ENCODE results near the gene DYNLL1.
"Not testable (repeated sequence)": the region's sequence is repeated elsewhere in the genome, so short reads cannot be mapped to it uniquely, and the experiment has no call there.

Gene DYNLL1

DNA sequence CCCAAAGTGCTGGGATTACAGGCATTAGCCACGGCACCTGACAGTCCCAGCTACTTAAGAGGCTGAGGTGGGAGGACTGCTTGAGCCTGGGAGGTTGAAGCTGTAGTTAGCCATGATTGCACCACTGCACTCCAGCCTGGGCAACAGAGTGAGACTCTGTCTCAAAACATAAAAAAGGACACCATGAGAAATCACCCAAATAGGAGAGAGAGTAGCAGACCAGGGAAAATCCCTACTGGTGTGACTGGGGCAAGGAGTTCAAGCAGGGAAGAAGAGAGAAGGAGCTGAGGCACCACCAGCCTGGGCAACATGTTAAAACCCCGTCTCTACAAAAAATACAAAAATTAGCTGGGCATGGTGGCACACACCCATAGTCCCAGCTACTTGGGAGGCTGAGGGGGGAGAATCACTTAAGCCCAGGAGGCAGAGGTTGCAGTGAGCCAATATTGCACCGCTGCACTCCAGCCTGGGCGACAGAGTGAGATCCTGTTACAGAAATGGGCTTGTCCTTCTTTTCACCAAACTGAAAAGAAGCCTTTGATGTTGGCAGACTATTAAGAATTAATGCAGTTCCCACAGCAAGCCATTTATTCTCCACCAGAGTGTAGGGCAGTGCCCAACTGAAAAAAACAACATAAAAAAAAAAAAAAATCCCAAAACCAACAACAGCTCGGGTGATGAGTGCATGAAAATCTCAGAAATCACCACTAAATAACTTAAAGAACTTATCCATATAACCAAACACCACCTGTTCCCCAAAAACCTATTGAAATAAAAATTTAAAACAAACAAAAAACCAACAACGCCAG is 21.9 kb upstream of the DYNLL1 start:
- DNase-seq (ENCODE audit: low read depth in 4 of 4, low spot score in 1 of 4) = no peak

DNA sequence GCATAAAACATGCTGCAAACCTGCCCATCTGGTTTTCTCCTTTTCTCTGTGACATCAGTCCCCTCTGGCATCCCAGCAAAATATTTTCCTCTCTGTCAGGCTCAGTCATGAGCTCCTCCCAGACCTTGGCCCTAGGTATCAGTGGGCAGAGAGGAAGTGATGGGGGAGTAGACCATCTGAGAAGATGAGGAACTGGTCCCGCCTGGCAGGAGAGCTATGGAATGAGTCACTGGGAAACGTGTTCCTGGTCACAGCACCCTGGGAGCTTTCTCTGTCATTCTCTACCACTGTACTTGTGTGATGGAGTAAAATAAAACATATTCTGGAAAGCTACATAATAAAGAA is 21.3 kb upstream of the DYNLL1 start:
- DNase-seq (ENCODE audit: low read depth in 4 of 4, low spot score in 1 of 4) = no peak

GRCh38 chr12:120475643-120476042 is 20.3 kb upstream of the DYNLL1 start:
- no peak for DNase-seq (ENCODE audit: low read depth in 4 of 4, low spot score in 1 of 4)

DNA sequence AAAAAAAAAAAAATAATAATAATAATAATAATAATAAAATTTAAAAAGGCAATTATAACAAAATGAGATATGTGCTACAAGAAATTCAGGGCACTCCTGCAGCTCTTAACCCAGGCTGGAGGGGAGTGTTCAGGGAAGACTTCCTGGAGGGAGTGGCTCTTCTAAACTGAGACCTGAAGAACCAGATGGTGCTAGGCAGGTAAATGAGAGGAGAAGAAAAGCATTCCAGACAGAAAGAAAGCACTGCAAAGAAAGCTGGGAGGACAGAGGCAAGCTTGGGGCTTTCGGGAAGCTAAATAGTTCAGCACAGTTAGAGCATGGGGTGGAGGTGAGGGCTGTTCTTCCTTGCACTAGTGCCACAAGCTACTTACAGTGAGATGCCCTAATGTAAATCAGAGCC is 16.5 kb upstream of the DYNLL1 start:
- no peak for DNase-seq (ENCODE audit: low read depth in 4 of 4, low spot score in 1 of 4)

- DNase-seq (ENCODE audit: low read depth in 4 of 4, low spot score in 1 of 4) = no peak
These were observed 15.7 kb upstream of the DYNLL1 start for GRCh38 chr12:120480211-120480610.

GRCh38 chr12:120481022-120481767 is 14.7 kb upstream of the DYNLL1 start:
- no peak for DNase-seq (ENCODE audit: low read depth in 4 of 4, low spot score in 1 of 4)

DNA sequence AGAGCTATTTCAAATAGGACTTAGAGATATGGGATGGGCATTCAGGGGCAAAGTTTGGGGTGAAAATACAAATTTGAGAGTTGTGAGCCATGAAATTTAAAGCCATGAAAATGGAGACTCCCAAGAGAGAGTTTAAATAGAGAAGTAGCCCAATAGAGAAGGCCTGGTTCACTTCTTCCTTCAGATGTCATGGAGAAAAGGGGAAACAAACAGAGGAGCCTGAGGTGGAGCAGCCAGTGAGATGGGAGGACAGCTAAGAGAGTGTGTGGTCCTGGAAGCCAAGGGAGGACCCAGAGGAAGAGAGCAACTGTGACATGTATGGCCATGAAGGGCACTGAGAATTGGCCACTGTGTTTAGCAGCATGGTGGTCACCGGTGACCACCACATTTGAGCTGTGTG is 12.3 kb upstream of the DYNLL1 start:
- no peak for DNase-seq (ENCODE audit: low read depth in 4 of 4, low spot score in 1 of 4)

- DNase-seq (ENCODE audit: low read depth in 4 of 4, low spot score in 1 of 4) = no peak
These were observed 9.7 kb upstream of the DYNLL1 start for GRCh38 chr12:120485961-120486881.

DNA sequence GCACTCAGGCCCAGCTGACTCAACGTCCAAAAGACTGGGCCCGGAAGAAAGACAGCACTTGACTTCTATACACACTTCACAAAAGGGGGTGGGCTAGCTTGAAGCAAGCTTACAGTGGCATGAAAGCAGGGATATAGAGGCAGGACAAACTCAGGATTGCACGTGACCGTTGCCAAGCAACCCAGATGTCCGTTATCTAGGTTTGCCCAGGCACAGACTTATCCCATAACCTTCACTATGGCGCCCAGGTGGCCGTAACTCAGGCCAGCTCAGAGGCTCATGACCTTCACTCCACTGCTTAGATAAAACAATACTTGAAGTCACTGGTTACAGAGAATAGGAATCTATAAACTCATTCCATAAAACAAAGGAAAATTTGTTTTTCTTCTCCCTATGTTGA is 8.4 kb upstream of the DYNLL1 start:
- DNase-seq (ENCODE audit: low read depth in 4 of 4, low spot score in 1 of 4) = not testable (repeated sequence)

- DNase-seq (ENCODE audit: low read depth in 4 of 4, low spot score in 1 of 4) = no peak
These were observed 7.8 kb upstream of the DYNLL1 start for GRCh38 chr12:120488057-120488640.

DNA sequence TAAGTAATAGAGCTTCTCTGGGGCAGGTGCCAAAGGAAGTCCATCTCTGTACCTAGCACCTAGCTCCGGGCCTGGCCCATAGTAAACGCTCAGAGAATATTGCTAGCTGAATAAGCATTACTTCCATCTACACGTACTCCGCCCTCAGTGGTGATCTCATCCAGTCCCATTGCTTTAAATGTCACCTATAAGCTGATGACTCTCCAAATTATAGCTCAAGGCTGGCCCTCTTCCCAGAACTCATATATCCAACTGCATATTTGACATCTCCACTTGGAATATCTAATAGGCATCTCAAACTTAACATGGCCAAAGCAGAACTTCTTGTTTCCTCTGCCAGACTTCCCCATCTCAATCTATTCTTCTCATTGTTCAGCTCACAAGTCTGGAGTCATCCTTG is 6.9 kb upstream of the DYNLL1 start:
- DNase-seq (ENCODE audit: low read depth in 4 of 4, low spot score in 1 of 4) = no peak

DNA sequence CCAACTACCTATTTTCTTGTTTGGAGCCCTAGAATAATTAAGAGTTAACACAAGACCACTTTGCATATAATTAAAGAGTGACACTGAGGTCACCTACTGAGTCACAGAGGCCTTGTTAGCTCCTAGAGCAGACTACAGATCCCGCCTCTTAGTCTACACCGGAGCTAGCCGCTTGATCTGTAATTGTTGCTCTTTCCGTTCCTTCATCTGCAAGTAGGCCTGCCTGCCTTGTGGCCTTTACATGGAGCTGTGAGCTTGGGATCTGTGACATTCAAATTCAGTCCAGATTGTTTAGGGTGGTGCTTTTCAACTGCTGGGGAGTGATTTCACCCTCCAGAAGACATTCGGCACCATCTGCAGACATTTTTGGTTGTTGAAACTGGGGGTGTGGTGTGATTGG is 5.6 kb upstream of the DYNLL1 start:
- DNase-seq (ENCODE audit: low read depth in 4 of 4, low spot score in 1 of 4) = no peak

DNA sequence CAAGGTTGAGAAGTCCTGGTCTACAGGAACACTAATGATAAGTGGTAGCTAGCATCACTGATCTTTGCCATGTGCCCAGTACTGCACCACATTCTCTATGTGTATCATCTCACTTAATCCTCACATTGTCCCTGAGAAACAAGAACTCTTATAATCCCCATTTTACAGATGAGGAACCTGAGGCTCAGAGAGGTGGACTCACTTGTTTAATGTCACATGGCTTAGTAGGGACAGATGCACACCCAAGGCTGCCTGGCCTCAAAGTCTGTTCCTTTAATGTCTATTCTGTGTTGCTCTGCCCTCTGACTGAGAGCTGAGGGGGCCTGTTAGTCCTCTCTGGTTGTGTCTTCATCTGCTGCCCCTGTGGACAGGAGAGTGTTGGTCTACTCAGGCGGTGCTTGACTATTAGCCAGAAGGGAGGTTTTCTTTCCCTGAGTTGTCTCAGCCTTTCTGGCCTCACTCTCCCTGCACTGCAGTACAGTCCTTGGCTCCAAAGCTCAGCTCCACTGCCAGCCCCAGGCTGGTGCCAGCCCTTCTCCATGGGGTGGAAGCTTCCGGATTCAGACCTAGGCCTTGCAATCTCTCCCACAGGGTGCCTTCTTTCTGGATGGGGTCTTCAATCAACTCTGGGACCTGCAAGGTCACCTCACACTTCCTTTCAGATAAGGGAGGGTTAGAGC is 4.9 kb upstream of the DYNLL1 start:
- DNase-seq (ENCODE audit: low read depth in 4 of 4, low spot score in 1 of 4) = no peak

DNA sequence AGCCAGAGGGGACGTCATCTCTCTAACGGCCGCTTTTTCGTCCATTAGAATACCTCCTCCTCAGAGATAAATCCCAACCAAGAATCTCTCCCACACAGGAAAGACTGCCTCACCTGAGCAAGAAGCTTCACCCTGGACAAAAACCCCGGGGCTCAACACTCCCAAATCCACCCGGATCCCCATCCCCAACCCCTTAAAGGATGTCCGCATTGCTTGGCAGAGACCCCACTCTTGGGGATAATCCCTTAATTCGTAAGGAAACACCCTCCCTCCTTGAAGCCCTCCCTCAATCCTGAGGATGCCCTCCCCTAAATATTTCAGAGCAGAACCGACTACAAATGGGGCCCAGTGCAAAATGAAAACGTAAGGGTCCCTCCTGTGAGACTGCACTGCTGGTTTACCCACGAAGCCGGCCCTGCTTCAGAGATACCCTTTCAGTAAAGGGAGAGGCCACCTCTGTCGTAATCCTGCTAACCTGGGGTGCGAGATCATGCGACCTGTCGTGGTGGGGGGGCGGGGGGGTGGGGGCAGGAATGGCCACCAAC is 655 bp upstream of the DYNLL1 start:
- no peak for DNase-seq (ENCODE audit: low read depth in 4 of 4, low spot score in 1 of 4)

DNA sequence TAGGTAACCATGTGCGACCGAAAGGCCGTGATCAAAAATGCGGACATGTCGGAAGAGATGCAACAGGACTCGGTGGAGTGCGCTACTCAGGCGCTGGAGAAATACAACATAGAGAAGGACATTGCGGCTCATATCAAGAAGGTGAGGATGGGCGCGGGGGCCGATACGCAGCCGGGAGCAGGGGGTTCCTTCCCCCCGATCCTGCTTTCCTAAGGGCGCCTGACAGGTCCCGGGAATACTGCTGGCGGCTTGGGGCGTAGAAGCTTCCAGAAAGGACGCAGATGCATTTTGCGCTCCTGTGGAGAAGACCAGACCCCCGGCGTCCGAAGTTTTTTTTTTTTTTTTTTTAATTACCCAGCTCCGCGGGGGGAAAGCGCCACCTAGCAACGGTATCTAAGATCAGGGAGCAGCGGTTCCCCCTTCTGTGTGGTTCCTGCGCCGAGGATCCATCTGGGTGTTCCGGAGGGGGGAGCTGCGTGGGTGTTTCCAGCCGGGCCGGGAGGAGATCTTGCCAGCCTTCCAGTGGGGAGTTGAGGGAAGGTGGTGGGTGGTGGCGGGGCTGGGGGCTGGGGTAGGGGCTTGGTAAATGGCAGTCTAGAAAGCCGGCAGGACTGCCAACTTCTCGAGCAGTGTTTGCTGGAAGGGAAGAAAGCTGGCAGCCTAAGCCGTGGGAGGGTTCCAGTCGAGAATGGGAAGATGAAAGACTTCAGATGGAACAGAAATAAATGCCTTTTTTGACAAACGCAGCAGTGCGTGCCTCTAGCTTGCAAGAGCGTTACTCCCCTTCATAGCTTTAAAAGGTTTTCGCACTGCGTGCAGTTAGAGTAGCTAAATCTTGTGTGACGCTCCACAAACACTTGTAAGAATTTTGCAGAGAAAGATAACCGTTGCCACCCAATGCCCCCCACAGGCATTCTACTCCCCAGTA is 764 bp downstream of the DYNLL1 start:
- peak; percentile 14 to 30 (median 17) for DNase-seq (ENCODE audit: low read depth in 4 of 4, low spot score in 1 of 4)

- no peak for DNase-seq (ENCODE audit: low read depth in 4 of 4, low spot score in 1 of 4)
These were observed 1.7 kb downstream of the DYNLL1 start for GRCh38 chr12:120497524-120498150.

GRCh38 chr12:120498870-120499515 is 3.1 kb downstream of the DYNLL1 start:
- DNase-seq (ENCODE audit: low read depth in 4 of 4, low spot score in 1 of 4) = no peak

DNA sequence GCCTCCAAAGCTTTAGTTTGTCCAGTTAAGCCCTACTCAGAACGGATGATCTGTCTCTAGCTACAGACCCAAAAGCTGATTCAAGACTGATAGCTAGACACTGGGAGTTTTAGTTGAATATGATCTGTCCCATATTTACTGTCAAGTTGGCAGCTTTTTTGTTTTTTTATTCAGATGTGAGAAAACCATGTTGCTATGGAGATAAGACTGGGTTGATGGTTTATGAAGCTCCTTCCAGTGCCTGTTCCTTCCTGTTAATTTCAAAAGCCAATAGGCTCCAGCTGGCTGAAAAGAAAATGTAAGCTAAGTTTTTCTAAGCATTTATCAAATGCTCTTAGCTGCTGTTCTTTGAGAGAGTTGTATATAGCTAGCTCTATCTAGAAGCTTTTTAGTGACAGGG is 4.7 kb downstream of the DYNLL1 start:
- no peak for DNase-seq (ENCODE audit: low read depth in 4 of 4, low spot score in 1 of 4)
